Stimulated activated naive B cell treated with anti-CD40 and anti-IgM and Interleukin-4, amounts not matched to agents 10 μg/mL and 1 μg/mL and 100 μg/mL, for 72 hours (primary cell): Measurements from ENCODE around the gene NRARP.

Experiments
- ATAC-seq, 2 donors: fragments of 150-1000 bp; cut with Tn5 transposase; replicated peaks; 2 replicates each; pipeline ENCODE4 v1.10.0; 2021; ENCODE audit warnings: moderate library complexity in 1 of 2
- DNase-seq: peaks from one replicate; pipeline ENCODE4 v3.0.0; 2021
- H3K27ac Mint-ChIP-seq: one replicate; pipeline ENCODE4 v1.8.0; 2022; ENCODE audit warnings: mild to moderate bottlenecking, mixed read lengths
- H3K27me3 Mint-ChIP-seq, 2 donors: one replicate each; pipeline ENCODE4 v1.8.0; 2022; ENCODE audit warnings: mixed read lengths in 2 of 2
- H3K36me3 Mint-ChIP-seq, 2 donors: one replicate each; pipeline ENCODE4 v1.8.0; 2022; ENCODE audit warnings: mixed read lengths in 2 of 2, mild to moderate bottlenecking in 1 of 2
- H3K4me1 Mint-ChIP-seq, 2 donors: one replicate each; pipeline ENCODE4 v1.8.0; 2022; ENCODE audit warnings: mixed read lengths in 2 of 2, mild to moderate bottlenecking in 1 of 2
- H3K4me3 Mint-ChIP-seq, 2 donors: one replicate each; pipeline ENCODE4 v1.8.0; 2022; ENCODE audit warnings: mild to moderate bottlenecking in 2 of 2, mixed read lengths in 2 of 2, moderate library complexity in 1 of 2
- H3K9me3 Mint-ChIP-seq, 2 donors: one replicate each; pipeline ENCODE4 v1.8.0; 2022; ENCODE audit warnings: mixed read lengths in 2 of 2, mild to moderate bottlenecking in 1 of 2

The NRARP gene

GRCh38 chr9:137302449-137303150 is 529 bp upstream of the NRARP start:
- H3K36me3 Mint-ChIP-seq = no peaks in the 10 kb centered on the region
- peak overlapping the region in 1 of 2 donors; percentile 69 for H3K4me3 Mint-ChIP-seq
- H3K9me3 Mint-ChIP-seq = no peaks in the 10 kb centered on the region
- DNase-seq (no peak), ATAC-seq (peak; percentile 74 to 75)
- peaks cover 11 to 43% of the 10 kb centered on the region in 2 donors for H3K4me1 Mint-ChIP-seq
- peak overlapping the region; percentile 31 for H3K27ac Mint-ChIP-seq
- peaks cover 13 to 40% of the 10 kb centered on the region in 2 donors for H3K27me3 Mint-ChIP-seq

- H3K27ac Mint-ChIP-seq = peak overlapping the region; percentile 79
- peak; percentile 20 to 26 for ATAC-seq
- H3K4me1 Mint-ChIP-seq = peaks cover 15 to 41% of the 10 kb centered on the region in 2 donors
- peaks cover 24 to 40% of the 10 kb centered on the region in 2 donors for H3K27me3 Mint-ChIP-seq
- DNase-seq = no peak
- H3K9me3 Mint-ChIP-seq = no peaks in the 10 kb centered on the region
- peak overlapping the region; percentile 78 to 82 for H3K4me3 Mint-ChIP-seq
- H3K36me3 Mint-ChIP-seq = no peaks in the 10 kb centered on the region
Observed at GRCh38 chr9:137301081-137301947, 757 bp downstream of the NRARP start.

DNA sequence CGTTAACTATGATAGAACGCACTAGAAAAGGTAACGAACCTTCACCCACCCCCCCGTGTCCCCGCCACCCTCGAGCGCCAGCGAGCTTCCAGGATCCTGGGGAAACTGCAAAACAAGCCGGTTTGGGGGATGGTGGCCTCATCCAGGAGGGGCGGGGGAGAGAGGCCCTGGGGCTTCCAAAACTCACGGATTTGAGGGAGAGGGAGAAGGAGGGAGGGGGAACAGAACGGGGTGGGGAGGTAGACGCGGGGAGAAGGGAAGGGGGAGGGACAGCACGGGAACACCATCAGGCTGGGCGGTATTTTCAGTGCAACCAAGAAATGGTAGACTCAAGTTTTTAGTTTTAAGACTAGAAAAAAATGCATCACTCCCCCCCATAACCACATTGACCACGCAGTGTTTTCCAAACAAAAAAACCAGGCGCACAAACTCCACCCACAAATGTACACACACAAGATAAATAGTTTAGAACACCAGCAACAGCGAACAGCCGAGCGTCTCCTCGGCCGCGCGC is 1.4 kb downstream of the NRARP start:
- Mint-ChIP-seq H3K27me3 (peaks cover 24 to 37% of the 10 kb centered on the region in 2 donors), H3K4me1 (peaks cover 15 to 38% of the 10 kb centered on the region in 2 donors), H3K9me3 (no peaks in the 10 kb centered on the region), H3K36me3 (no peaks in the 10 kb centered on the region), H3K27ac (peak overlapping the region; percentile 76), H3K4me3 (peak overlapping the region; percentile 78 to 82)
- DNase-seq (no peak), ATAC-seq (no peak)

- no peak for DNase-seq
- H3K36me3 Mint-ChIP-seq = no peaks in the 10 kb centered on the region
- no peak for ATAC-seq
- H3K4me1 Mint-ChIP-seq = peaks cover 12 to 32% of the 10 kb centered on the region in 2 donors
- no peak overlapping the region for H3K27ac Mint-ChIP-seq
- H3K9me3 Mint-ChIP-seq = no peaks in the 10 kb centered on the region
- H3K4me3 Mint-ChIP-seq = peak overlapping the region in 1 of 2 donors; percentile 50
- peaks cover 24 to 34% of the 10 kb centered on the region in 2 donors for H3K27me3 Mint-ChIP-seq
Observed at GRCh38 chr9:137299938-137300337, 2.1 kb downstream of the NRARP start.

DNA sequence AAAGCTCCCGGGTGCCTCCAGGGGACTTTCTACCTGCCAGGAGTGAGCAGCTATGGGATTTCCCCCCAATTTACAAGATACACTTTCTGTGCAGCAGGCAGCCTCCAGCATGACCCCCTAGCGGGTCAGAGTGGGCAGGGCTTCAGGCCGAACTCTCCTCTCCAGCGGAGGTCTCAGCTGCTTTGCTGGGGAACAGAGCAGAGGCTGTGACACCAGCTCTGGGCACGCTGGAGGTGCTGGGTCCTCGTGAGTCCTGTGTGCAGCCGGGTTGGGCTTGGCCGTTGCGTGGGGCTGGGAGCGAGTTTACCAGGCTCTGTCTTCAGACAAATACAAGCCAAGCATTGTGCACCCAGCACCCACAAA is 2.9 kb downstream of the NRARP start:
- no peak for DNase-seq
- H3K36me3 Mint-ChIP-seq = no peaks in the 10 kb centered on the region
- H3K4me1 Mint-ChIP-seq = peaks cover 14 to 35% of the 10 kb centered on the region in 2 donors
- H3K27ac Mint-ChIP-seq = no peak overlapping the region
- H3K27me3 Mint-ChIP-seq = peaks cover 28 to 41% of the 10 kb centered on the region in 2 donors
- no peak for ATAC-seq
- no peak overlapping the region for H3K4me3 Mint-ChIP-seq
- no peaks in the 10 kb centered on the region for H3K9me3 Mint-ChIP-seq

- H3K9me3 Mint-ChIP-seq = no peaks in the 10 kb centered on the region
- no peak overlapping the region for H3K4me3 Mint-ChIP-seq
- no peak overlapping the region for H3K27ac Mint-ChIP-seq
- ATAC-seq (no peak), DNase-seq (no peak)
- H3K27me3 Mint-ChIP-seq = peaks cover 31 to 43% of the 10 kb centered on the region in 2 donors
- H3K4me1 Mint-ChIP-seq = peaks cover 14 to 32% of the 10 kb centered on the region in 2 donors
- H3K36me3 Mint-ChIP-seq = no peaks in the 10 kb centered on the region
Observed at GRCh38 chr9:137298401-137299202, 3.5 kb downstream of the NRARP start.

DNA sequence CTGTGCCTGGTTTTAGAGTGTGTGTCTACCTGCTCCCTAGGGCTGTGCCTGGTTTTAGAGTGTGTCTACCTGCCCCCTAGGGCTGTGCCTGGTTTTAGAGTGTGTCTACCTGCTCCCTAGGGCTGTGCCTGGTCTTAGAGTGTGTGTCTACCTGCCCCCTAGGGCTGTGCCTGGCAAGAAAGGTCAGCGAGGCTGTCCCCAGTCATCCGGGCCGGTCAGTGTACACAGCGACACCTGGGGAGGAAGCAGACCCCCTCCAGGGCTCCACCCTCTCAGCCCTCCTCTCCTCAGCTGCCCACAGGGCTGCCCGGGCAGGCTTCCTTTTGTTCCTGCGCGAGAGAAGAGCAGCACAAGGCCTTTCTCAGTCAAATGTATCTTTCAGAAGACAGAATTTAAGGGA is 4.1 kb downstream of the NRARP start:
- Mint-ChIP-seq H3K36me3 (no peaks in the 10 kb centered on the region), H3K27ac (no peak overlapping the region), H3K27me3 (peaks cover 35 to 49% of the 10 kb centered on the region in 2 donors), H3K4me3 (no peak overlapping the region), H3K4me1 (peaks cover 14 to 27% of the 10 kb centered on the region in 2 donors), H3K9me3 (no peaks in the 10 kb centered on the region)
- ATAC-seq (no peak), DNase-seq (no peak)

DNA sequence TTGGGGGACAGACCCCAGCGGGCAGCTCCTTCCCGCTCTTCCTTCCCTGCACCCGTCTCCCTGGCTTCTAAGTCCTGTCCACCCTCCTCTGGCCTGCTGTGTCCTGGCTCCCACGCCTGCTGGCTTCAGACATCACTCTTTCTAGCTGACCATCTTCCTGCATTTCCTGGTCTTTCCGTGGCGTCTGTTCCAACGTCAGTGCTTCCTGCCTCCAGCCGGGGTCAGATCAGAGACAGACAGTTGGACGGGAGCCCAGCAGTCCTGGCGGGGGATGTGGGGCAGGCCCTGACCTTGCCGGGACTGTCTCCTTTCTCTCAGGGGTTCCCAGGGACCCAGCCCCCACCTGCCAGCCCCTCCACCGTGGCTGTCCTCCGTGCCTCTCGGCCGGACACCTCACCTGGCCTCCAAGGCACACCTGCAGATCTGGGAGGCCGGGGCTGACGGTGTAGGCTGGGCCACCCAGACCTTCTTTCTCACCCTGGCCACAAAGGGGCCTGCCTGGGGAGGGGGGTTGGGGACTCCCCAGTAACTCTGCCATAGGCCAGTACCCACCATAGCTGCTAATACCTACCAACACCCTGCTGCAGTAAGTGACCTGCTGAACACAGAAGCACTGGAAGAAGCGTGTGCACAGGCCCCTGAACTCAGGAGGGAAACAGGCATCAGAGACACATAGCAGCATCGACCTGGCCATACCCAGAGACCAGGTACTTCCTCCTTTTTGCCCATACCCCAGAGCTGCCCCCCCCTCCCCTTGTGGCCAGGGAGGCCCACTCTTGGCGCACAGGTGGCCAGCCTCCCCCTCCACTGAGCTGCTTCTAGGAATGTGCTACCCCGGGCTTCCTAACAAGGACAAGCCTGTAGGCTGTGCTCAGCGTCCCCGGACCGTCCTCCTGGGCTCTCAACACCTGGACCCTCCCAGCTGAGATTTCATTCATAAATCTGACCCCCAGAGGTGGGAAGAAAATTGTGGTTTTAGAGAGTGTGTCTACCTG is 5.1 kb downstream of the NRARP start:
- DNase-seq (no peak), ATAC-seq (no peak)
- Mint-ChIP-seq H3K9me3 (no peaks in the 10 kb centered on the region), H3K4me1 (peaks cover 14 to 27% of the 10 kb centered on the region in 2 donors), H3K27me3 (peaks cover 35 to 49% of the 10 kb centered on the region in 2 donors), H3K27ac (no peak overlapping the region), H3K36me3 (no peaks in the 10 kb centered on the region), H3K4me3 (peak overlapping the region; percentile 74 to 84)

DNA sequence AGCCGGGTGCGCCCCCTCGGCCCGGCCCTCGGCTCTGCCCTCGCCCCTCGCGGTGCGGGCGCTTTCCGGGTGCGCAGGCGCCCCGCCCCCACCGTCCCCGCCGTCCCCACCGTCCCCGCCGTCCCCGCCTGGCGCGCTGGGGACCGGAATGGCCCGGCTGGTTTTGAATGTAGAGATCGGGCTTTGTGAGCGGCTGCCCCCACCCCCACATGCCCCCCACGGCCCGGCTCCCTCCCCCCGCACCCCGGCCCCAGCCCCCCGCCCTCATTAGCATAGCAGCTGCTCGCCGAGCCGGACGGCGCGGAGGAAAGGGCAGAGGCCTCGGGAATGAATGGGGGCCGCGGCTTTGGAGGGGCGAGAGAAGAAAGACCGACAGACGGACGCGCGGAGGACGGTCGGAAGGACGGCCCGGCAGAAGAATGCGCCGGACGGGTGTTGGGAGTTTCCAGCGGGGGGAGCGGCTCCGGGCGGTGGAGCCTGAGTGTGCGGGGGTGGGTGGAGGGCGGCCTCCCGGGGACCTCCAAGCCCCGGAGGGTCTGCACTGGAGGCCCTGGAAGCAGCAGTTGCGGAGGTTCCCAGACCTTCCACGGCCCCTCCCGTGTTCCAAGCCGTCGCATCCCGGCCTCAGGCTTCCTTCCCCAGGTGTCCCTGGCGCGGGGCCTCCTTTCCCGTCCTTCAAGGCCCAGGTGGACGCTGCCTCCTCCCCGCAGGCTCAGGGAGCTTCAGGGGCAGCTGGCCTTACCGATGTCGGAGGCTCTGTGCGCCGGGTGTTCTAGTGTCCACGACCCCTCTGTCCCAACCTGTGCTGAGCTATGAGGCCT is 6.0 kb downstream of the NRARP start:
- H3K4me3 Mint-ChIP-seq = peak overlapping the region; percentile 74 to 84

DNA sequence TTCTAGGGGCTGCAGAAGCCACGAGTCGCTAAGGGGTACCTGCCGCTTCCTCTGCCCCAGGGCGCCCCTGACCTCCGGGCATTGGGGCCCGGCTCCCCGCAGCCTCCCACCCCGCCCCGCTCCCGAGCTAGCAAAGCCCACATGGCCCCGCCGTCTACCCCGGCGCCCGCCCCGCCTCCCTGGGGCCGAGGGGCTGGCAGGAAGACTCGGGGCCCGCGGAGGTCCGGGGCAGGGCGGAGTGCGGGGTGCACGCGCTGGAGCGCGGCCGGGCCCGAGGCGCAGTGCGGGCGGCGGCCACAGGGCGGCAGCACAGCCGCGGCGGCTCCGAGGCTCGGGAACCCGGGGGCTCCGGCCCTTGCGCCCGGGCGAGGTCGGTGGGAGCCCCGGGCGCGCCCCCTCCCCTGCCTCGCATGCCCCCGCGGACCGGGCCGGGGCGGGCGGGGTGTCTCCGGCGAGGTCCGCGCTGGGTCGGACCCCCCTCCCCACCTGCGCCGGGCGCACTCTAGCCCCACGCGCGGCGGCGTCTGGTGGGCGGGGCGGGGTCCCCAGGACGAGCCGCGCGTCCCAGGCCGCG is 6.7 kb downstream of the NRARP start:
- DNase-seq (no peak), ATAC-seq (peak; percentile 81 to 85)
- Mint-ChIP-seq H3K4me1 (peaks cover 11 to 21% of the 10 kb centered on the region in 2 donors), H3K27ac (no peak overlapping the region), H3K36me3 (no peaks in the 10 kb centered on the region), H3K9me3 (no peaks in the 10 kb centered on the region), H3K27me3 (peaks cover 31 to 49% of the 10 kb centered on the region in 2 donors), H3K4me3 (peak overlapping the region; percentile 46 to 68)

More for the DNA sequence above, 6.0 kb downstream of the NRARP start:
- ATAC-seq (no peak), DNase-seq (no peak)
- peaks cover 35 to 49% of the 10 kb centered on the region in 2 donors for H3K27me3 Mint-ChIP-seq
- H3K4me1 Mint-ChIP-seq = peaks cover 14 to 27% of the 10 kb centered on the region in 2 donors
- H3K36me3 Mint-ChIP-seq = no peaks in the 10 kb centered on the region
- no peak overlapping the region for H3K27ac Mint-ChIP-seq
- H3K9me3 Mint-ChIP-seq = no peaks in the 10 kb centered on the region

GRCh38 chr9:137294681-137295237 is 7.3 kb downstream of the NRARP start:
- H3K27me3 Mint-ChIP-seq = peaks cover 26 to 49% of the 10 kb centered on the region in 2 donors

More at GRCh38 chr9:137294681-137295237, 7.3 kb downstream of the NRARP start:
- ATAC-seq (peak; percentile 36 to 38), DNase-seq (no peak)
- peak overlapping the region; percentile 76 for H3K27ac Mint-ChIP-seq
- H3K36me3 Mint-ChIP-seq = no peaks in the 10 kb centered on the region
- peak overlapping the region; percentile 60 to 68 for H3K4me3 Mint-ChIP-seq
- H3K9me3 Mint-ChIP-seq = no peaks in the 10 kb centered on the region
- peaks cover 11 to 21% of the 10 kb centered on the region in 2 donors for H3K4me1 Mint-ChIP-seq
